Sigmoid colon (tissue), 7 donors: ENCODE data around the gene RPLP2. TPM values are rescaled to one million over a fixed set of nuclear protein-coding genes. Genes with fewer than 3 reads are reported as not detected.

Experiments
- DNase-seq: peaks from one replicate; pipeline ENCODE4 v3.0.0-alpha.2; 2019
- H3K27ac ChIP-seq, 4 donors: fragments of 200-600 bp; sonication (generic); one replicate each; pipeline ENCODE4 v1.5.1; 2016 to 2019; ENCODE audit warnings: mild to moderate bottlenecking in 1 of 4
- H3K27me3 ChIP-seq, 3 donors: fragments of 200-600 bp; sonication (generic); one replicate each; pipeline ENCODE4 v1.5.1; 2019; ENCODE audit warnings: mild to moderate bottlenecking in 1 of 3
- H3K36me3 ChIP-seq, 4 donors: fragments of 200-600 bp; sonication (generic); one replicate each; pipeline ENCODE4 v1.5.1; 2016 to 2019
- H3K4me1 ChIP-seq, 4 donors: fragments of 200-600 bp; sonication (generic); one replicate each; pipeline ENCODE4 v1.5.1; 2017 to 2019
- H3K4me3 ChIP-seq, 4 donors: fragments of 200-600 bp; sonication (generic); one replicate each; pipeline ENCODE4 v1.5.1; 2017 to 2019; ENCODE audit warnings: mild to moderate bottlenecking in 2 of 4, moderate library complexity in 1 of 4
- H3K9me3 ChIP-seq, 4 donors: fragments of 200-600 bp in 3 of 4; sonication (generic) in 3 of 4; one replicate each; pipeline versions ENCODE4 v1.5.1 to v1.6.1; 2013 to 2019
- CTCF ChIP-seq, 4 experiments: fragments of 450-650 bp in 3 of 4; fragments of 200-600 bp in 1 of 4; IDR thresholded peaks; one replicate each; pipeline ENCODE4 v1.5.1; 2016 to 2019; ENCODE audit warnings: antibody characterized with exemption in 4 of 4, mild to moderate bottlenecking in 3 of 4, moderate library complexity in 2 of 4
- EP300 ChIP-seq, 4 donors: sonication (generic); formaldehyde crosslinking; IDR thresholded peaks; one replicate each; pipeline ENCODE4 v1.6.1; 2017; ENCODE audit warnings: antibody characterized with exemption in 4 of 4
- POLR2A ChIP-seq, 2 donors: fragments of 450-650 bp; IDR thresholded peaks; one replicate each; pipeline ENCODE4 v1.6.1; 2016; ENCODE audit warnings: antibody characterized with exemption in 2 of 2, mild to moderate bottlenecking in 2 of 2, moderate library complexity in 2 of 2
- POLR2AphosphoS5 ChIP-seq, 4 donors: sonication (generic); formaldehyde crosslinking; IDR thresholded peaks; one replicate each; pipeline ENCODE4 v1.6.1; 2017; ENCODE audit warnings: antibody characterized with exemption in 4 of 4
- WGBS, 2 donors: extraction: QIAGEN DNeasy Blood & Tissue Kit; methylation state at CpG; one replicate each; pipeline ENCODE4 v1.1.7; 2013; 5-methylcytosine and 5-hydroxymethylcytosine counted together
- intact Hi-C: fragments of 100-400 bp; cut with DNase I; formaldehyde crosslinking; loops from one replicate; pipeline ENCODE4 v1.15.1; 2023
- polyA plus RNA-seq, 3 donors: library from polyadenylated mRNA; stranded (reverse); fragments of 200-250 nt; gene quantifications; one replicate each; pipeline ENCODE4 v1.2.3, GENCODE V29; 2013
- total RNA-seq, 4 donors: library from RNA; depleted of rRNA; stranded (reverse); fragments of >200 nt; gene quantifications; one replicate each; pipeline ENCODE4 v1.1.0, GENCODE V29; 2016
- donor health status: healthy with polysubstance abuse.
- donor health status: Bipolar disorder and iron deficiency.
- donor health status: healthy.

Gene RPLP2
- total and polyA plus RNA-seq, 7 donors: 405 to 2,533 (median 632) TPM

- TF ChIP-seq EP300 (IDR thresholded peaks at IDR 0.05) (no peak), POLR2A (IDR thresholded peaks at IDR 0.05) (no peak), CTCF (IDR thresholded peaks at IDR 0.05) (no peak), POLR2AphosphoS5 (IDR thresholded peaks at IDR 0.05) (no peak)
- Histone ChIP-seq H3K4me3 (no peak overlapping the region), H3K36me3 (peaks cover 18 to 52% (median 39%) of the 10 kb centered on the region in 4 donors), H3K27me3 (no peaks in the 10 kb centered on the region), H3K4me1 (peaks cover 0 to 81% (median 56%) of the 10 kb centered on the region in 4 donors), H3K27ac (peak overlapping the region in 3 of 4 donors; percentile 22 to 28 (median 26)), H3K9me3 (no peaks in the 10 kb centered on the region)
- WGBS, 2 donors: 22 to 57% methylated on average over 17 of the region's 17 CpGs
- intact Hi-C loops: no loop called here
- no peak for DNase-seq
Measured at GRCh38 chr11:838441-839279, 28.9 kb downstream of the RPLP2 start.

- H3K4me1 ChIP-seq: peaks cover 0 to 81% (median 56%) of the 10 kb centered on the region in 4 donors
- WGBS, 2 donors: 90 to 92% methylated on average over 5 of the region's 5 CpGs
- H3K9me3 ChIP-seq: no peaks in the 10 kb centered on the region
- intact Hi-C loops: no loop called here
- H3K36me3 ChIP-seq: peaks cover 18 to 52% (median 39%) of the 10 kb centered on the region in 4 donors
- no peaks in the 10 kb centered on the region for H3K27me3 ChIP-seq
- peak overlapping the region in 2 of 4 donors; percentile 22 to 26 for H3K27ac ChIP-seq
- no peak for DNase-seq
- no peak overlapping the region for H3K4me3 ChIP-seq
- TF ChIP-seq CTCF (IDR thresholded peaks at IDR 0.05): no peak
- TF ChIP-seq POLR2A (IDR thresholded peaks at IDR 0.05): no peak
- TF ChIP-seq EP300 (IDR thresholded peaks at IDR 0.05): no peak
- no peak for TF ChIP-seq POLR2AphosphoS5 (IDR thresholded peaks at IDR 0.05)
Measured at GRCh38 chr11:839280-839623, 29.5 kb downstream of the RPLP2 start.

- peak overlapping the region in 3 of 4 donors; percentile 26 to 92 (median 90) for H3K27ac ChIP-seq
- DNase-seq: no peak
- TF ChIP-seq POLR2A (IDR thresholded peaks at IDR 0.05): no peak
- TF ChIP-seq EP300 (IDR thresholded peaks at IDR 0.05): no peak
- no peak for TF ChIP-seq POLR2AphosphoS5 (IDR thresholded peaks at IDR 0.05)
- no peak for TF ChIP-seq CTCF (IDR thresholded peaks at IDR 0.05)
- H3K27me3 ChIP-seq: no peaks in the 10 kb centered on the region
- H3K4me3 ChIP-seq: no peak overlapping the region
- WGBS, 2 donors: 82 to 85% methylated on average over 25 of the region's 25 CpGs
- peaks cover 0 to 81% (median 56%) of the 10 kb centered on the region in 4 donors for H3K4me1 ChIP-seq
- H3K9me3 ChIP-seq: no peaks in the 10 kb centered on the region
- H3K36me3 ChIP-seq: peaks cover 18 to 52% (median 39%) of the 10 kb centered on the region in 4 donors
- intact Hi-C loops: no loop called here
Measured at GRCh38 chr11:839875-840617, 30.3 kb downstream of the RPLP2 start.

- Histone ChIP-seq H3K4me3 (peak overlapping the region; percentile 80 to 100 (median 86)), H3K36me3 (peaks cover 18 to 40% (median 29%) of the 10 kb centered on the region in 4 donors), H3K9me3 (no peaks in the 10 kb centered on the region), H3K4me1 (peaks cover 0 to 81% (median 58%) of the 10 kb centered on the region in 4 donors), H3K27ac (peak overlapping the region; percentile 90 to 96 (median 93)), H3K27me3 (no peaks in the 10 kb centered on the region)
- TF ChIP-seq CTCF (IDR thresholded peaks at IDR 0.05) (no peak), POLR2A (IDR thresholded peaks at IDR 0.05) (no peak), POLR2AphosphoS5 (IDR thresholded peaks at IDR 0.05) (no peak), EP300 (IDR thresholded peaks at IDR 0.05) (no peak)
- DNase-seq: no peak
- 1% methylated on average over 27 of the region's 27 CpGs for WGBS, 2 donors
- intact Hi-C loops: loop anchor here (2.0 kb wide), 1 partner anchor 45 kb away; no protein-coding TSS in a partner anchor
Measured at GRCh38 chr11:841981-842369, 32.2 kb downstream of the RPLP2 start.
